ENCODE measurements around the gene SLC2A1.

DNA sequence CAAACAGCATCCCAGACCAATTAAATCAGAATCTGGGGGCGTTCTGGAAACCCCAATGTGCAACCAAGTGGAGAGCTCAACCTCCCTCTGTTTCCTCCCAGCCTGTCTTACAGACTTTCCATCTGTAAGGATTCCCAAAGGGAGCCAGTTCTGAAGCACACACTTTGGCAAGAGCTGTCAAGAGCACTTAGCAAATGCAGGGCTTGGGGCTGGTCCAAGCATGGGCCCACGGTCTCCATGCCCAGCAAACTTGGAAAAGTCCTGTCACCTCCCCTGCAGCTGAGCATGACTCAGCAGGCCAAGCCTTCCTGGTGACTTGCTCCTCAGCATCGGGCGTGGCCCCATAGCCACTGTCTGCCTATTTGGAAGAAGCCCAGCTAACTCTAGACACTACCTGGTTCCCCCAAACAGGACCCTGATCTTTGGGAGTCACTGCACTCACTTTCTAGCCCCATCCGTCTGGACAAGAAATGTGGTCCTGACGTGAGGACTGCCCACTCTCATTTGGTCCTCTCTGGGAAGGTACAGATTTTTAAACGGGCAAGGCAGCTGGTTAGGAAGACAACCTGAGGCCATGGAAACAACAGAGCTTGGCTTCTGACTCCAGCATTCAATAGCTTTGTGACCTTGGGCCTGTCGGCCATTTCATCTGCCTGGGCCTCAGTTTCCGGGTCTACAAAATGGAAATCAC, 16.9 kb downstream of the SLC2A1 start:
- TF ChIP-seq, protein P1, sequence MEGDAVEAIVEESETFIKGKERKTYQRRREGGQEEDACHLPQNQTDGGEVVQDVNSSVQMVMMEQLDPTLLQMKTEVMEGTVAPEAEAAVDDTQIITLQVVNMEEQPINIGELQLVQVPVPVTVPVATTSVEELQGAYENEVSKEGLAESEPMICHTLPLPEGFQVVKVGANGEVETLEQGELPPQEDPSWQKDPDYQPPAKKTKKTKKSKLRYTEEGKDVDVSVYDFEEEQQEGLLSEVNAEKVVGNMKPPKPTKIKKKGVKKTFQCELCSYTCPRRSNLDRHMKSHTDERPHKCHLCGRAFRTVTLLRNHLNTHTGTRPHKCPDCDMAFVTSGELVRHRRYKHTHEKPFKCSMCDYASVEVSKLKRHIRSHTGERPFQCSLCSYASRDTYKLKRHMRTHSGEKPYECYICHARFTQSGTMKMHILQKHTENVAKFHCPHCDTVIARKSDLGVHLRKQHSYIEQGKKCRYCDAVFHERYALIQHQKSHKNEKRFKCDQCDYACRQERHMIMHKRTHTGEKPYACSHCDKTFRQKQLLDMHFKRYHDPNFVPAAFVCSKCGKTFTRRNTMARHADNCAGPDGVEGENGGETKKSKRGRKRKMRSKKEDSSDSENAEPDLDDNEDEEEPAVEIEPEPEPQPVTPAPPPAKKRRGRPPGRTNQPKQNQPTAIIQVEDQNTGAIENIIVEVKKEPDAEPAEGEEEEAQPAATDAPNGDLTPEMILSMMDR (conservative IDR thresholded peaks at IDR 0.05; ENCODE audit: low read depth, low read length): no peak
- TF ChIP-seq EZH2 (IDR thresholded peaks at IDR 0.05; ENCODE audit: low read length, unreplicated experiment) (no peak), EZH2phosphoT487 (IDR thresholded peaks at IDR 0.05; ENCODE audit: borderline replicate concordance, low read length) (no peak)
